Endothelial cell of umbilical vein (primary cell): Measurements from ENCODE around the gene AMBP. TPM values are rescaled to one million over a fixed set of nuclear protein-coding genes. Genes with fewer than 3 reads are reported as not detected.

Experiments used
- BruUV-seq: library from RNA; stranded (reverse); fragments of 400-500 nt; replicated peaks from 2 replicates; lab custom pipeline; 2021; lab: Mats Ljungman, UMichigan
- CTCF ChIA-PET: fragments of 300-600, 350-600 bp; sonication (Branson Sonifier 250); formaldehyde crosslinking; loops from one replicate; lab custom pipeline; 2021; ENCODE audit warnings: antibody characterized with exemption, inconsistent platforms; lab: Charles Lee
- POLR2A ChIA-PET: fragments of 300-600, 350-600 bp; sonication (Branson Sonifier 250); formaldehyde crosslinking; loops from one replicate; lab custom pipeline; 2021; ENCODE audit warnings: antibody characterized with exemption, inconsistent platforms; lab: Charles Lee
- DNase-seq: peaks from one replicate; pipeline ENCODE4 v3.0.0-alpha.2; 2011; ENCODE audit warnings: low read depth, low spot score
- FAIRE-seq: peaks from 2 replicates; lab custom pipeline; 2011; peaks lifted over from hg19 to GRCh38; lab: Jason Lieb, UNC
- H2AFZ ChIP-seq: 2 replicates; pipeline ENCODE4 v1.6.0; 2012; ENCODE audit warnings: low read depth, low read length, control low read depth, inconsistent platforms
- H3K27ac ChIP-seq: 2 replicates; pipeline ENCODE4 v1.5.1; 2011; ENCODE audit warnings: low read depth, mild to moderate bottlenecking, control low read depth, low read length, moderate library complexity; ENCODE audit not compliant: insufficient read depth
- H3K27me3 ChIP-seq, 2 experiments: 2 replicates each; pipeline versions ENCODE4 v1.6.0 to v1.6.1; 2011; ENCODE audit warnings: low read length in 2 of 2, mixed read lengths in 1 of 2; ENCODE audit not compliant: control insufficient read depth in 2 of 2, insufficient read depth in 2 of 2
- H3K36me3 ChIP-seq, 2 experiments: 2 replicates in 1 of 2; 3 replicates in 1 of 2; pipeline ENCODE4 v1.5.1; 2011; ENCODE audit warnings: low read length in 2 of 2, mild to moderate bottlenecking in 1 of 2, moderate library complexity in 1 of 2; ENCODE audit not compliant: control insufficient read depth in 2 of 2, insufficient read depth in 2 of 2; ENCODE audit errors: extremely low read depth in 1 of 2
- H3K4me1 ChIP-seq: 3 replicates; pipeline ENCODE4 v1.5.1; 2011; ENCODE audit warnings: mild to moderate bottlenecking, low read length; ENCODE audit not compliant: control insufficient read depth, insufficient read depth; ENCODE audit errors: extremely low read depth
- H3K4me2 ChIP-seq: 2 replicates; pipeline ENCODE4 v1.6.1; 2011; ENCODE audit warnings: low read length, control low read depth, mixed read lengths; ENCODE audit not compliant: insufficient read depth
- H3K4me3 ChIP-seq, 3 experiments: fragments of 200-600 bp in 1 of 3; sonication (generic), shearing (Covaris generic) in 1 of 3; replicated peaks in 1 of 3; 2 replicates each; pipeline ENCODE4 v1.5.1; 2011 to 2016; ENCODE audit warnings: control low read depth in 3 of 3, low read length in 3 of 3, mild to moderate bottlenecking in 2 of 3, inconsistent platforms in 1 of 3, low read depth in 1 of 3, moderate library complexity in 1 of 3; ENCODE audit not compliant: insufficient read depth in 1 of 3
- H3K79me2 ChIP-seq: 2 replicates; pipeline ENCODE4 v1.6.0; 2012; ENCODE audit warnings: low read length, inconsistent platforms; ENCODE audit not compliant: control insufficient read depth, insufficient read depth
- H3K9ac ChIP-seq: replicated peaks from 2 replicates; pipeline ENCODE3; 2011; ENCODE audit warnings: low read length, control low read depth; ENCODE audit not compliant: insufficient read depth; ENCODE audit errors: extremely low read depth
- H3K9me1 ChIP-seq: replicated peaks from 3 replicates; pipeline ENCODE4 v1.6.0; 2011; ENCODE audit warnings: mild to moderate bottlenecking, low read length; ENCODE audit not compliant: control insufficient read depth, insufficient read depth; ENCODE audit errors: extremely low read depth
- H3K9me3 ChIP-seq: replicated peaks from 2 replicates; pipeline ENCODE4 v1.5.1; 2012; ENCODE audit warnings: low read length, inconsistent platforms; ENCODE audit not compliant: control insufficient read depth, insufficient read depth
- H4K20me1 ChIP-seq: replicated peaks from 2 replicates; pipeline ENCODE3; 2011; ENCODE audit warnings: mild to moderate bottlenecking, low read length; ENCODE audit not compliant: control insufficient read depth, insufficient read depth; ENCODE audit errors: extremely low read depth
- CTCF ChIP-seq, 2 donors: IDR thresholded peaks; 1 replicate in 1 of 2; 2 replicates in 1 of 2; pipeline ENCODE4 v1.5.1; 2011; ENCODE audit warnings: low read length in 2 of 2, mild to moderate bottlenecking in 2 of 2, moderate library complexity in 2 of 2, control low read depth in 1 of 2, inconsistent platforms in 1 of 2, low read depth in 1 of 2; ENCODE audit not compliant: insufficient read depth in 1 of 2; ENCODE audit errors: extremely low read depth in 1 of 2
- EZH2 ChIP-seq: IDR thresholded peaks from 2 replicates; pipeline ENCODE4 v1.6.1; 2012; ENCODE audit warnings: borderline replicate concordance, low read depth, mild to moderate bottlenecking, moderate library complexity, low read length, inconsistent platforms; ENCODE audit not compliant: severe bottlenecking
- FOS ChIP-seq: IDR thresholded peaks from 2 replicates; pipeline ENCODE4 v1.6.1; 2011; ENCODE audit warnings: mild to moderate bottlenecking, low read length, moderate library complexity, borderline replicate concordance; ENCODE audit not compliant: insufficient read depth
- GATA2 ChIP-seq: IDR thresholded peaks from 2 replicates; pipeline ENCODE4 v1.7.0; 2011; ENCODE audit warnings: low read depth, mild to moderate bottlenecking, moderate library complexity, mixed read lengths, low read length; ENCODE audit not compliant: insufficient read length, insufficient read depth
- JUN ChIP-seq: IDR thresholded peaks from 2 replicates; pipeline ENCODE4 v1.6.1; 2011; ENCODE audit warnings: borderline replicate concordance, low read depth; ENCODE audit not compliant: insufficient read length, insufficient read depth
- MAX ChIP-seq: IDR thresholded peaks from 2 replicates; pipeline ENCODE4 v1.6.1; 2011; ENCODE audit not compliant: insufficient read depth, insufficient read length
- MYC ChIP-seq: IDR thresholded peaks from one replicate; pipeline ENCODE4 v1.6.1; 2011; ENCODE audit warnings: mild to moderate bottlenecking, low read depth, low read length
- POLR2A ChIP-seq: IDR thresholded peaks from 2 replicates; pipeline ENCODE4 v1.6.1; 2012; ENCODE audit warnings: low read depth, mild to moderate bottlenecking, control low read depth, low read length
- POLR2AphosphoS5 ChIP-seq: IDR thresholded peaks from 2 replicates; pipeline ENCODE4 v1.6.1; 2012; ENCODE audit warnings: low read depth, mild to moderate bottlenecking, control low read depth, low read length, moderate library complexity; ENCODE audit not compliant: insufficient read depth
- dilution Hi-C: fragments of 300-500 bp; cut with MboI; formaldehyde crosslinking; loops from one replicate; pipeline ENCODE4 v1.15.0; 2019; ENCODE audit warnings: low sequenced_read_pairs; ENCODE audit not compliant: extremely low pct_ligation_motif_present
- intact Hi-C: fragments of 100-400 bp; cut with micrococcal nuclease; formaldehyde crosslinking; loops from one replicate; pipeline ENCODE4 v1.10.0; 2022
- polyA plus RNA-seq, 4 experiments: library from polyadenylated mRNA; depleted of rRNA in 3 of 4; stranded (reverse) in 3 of 4; unstranded in 1 of 4; fragments of >200 nt; gene quantifications; 2 replicates each; pipeline versions ENCODE4 v1.2.1 to v1.2.3, GENCODE V29; 2011 to 2012; ENCODE audit warnings: missing spikeins in 1 of 4
- total RNA-seq: library from RNA; stranded (reverse); gene quantifications from 2 replicates; pipeline ENCODE4 v1.2.3, GENCODE V29; 2021

Gene AMBP
- total and polyA plus RNA-seq, 2 donors (not counting 3 experiments of a cell fraction or from before 2014, with no cell fraction given) = not detected

- no TSS peak for BruUV-seq
- Histone ChIP-seq H3K9me3 (no peaks in the 10 kb centered on the region), H2AFZ (no peak overlapping the region), H3K36me3 (peaks cover 28 to 59% of the 10 kb centered on the region in 2 experiments), H3K27me3 (no peaks in the 10 kb centered on the region), H3K79me2 (no peaks in the 10 kb centered on the region), H3K4me2 (no peak overlapping the region), H3K9me1 (no peaks in the 10 kb centered on the region), H3K27ac (no peak overlapping the region), H4K20me1 (no peaks in the 10 kb centered on the region), H3K9ac (no peak overlapping the region), H3K4me3 (no peak overlapping the region), H3K4me1 (no peaks in the 10 kb centered on the region)
- dilution Hi-C loops (no loop called here), intact Hi-C loops (no loop called here)
- POLR2A ChIA-PET = no interaction called here
- no peak for TF ChIP-seq JUN
- no peak for TF ChIP-seq FOS
- TF ChIP-seq MAX = no peak
- no peak for TF ChIP-seq POLR2AphosphoS5
- TF ChIP-seq POLR2A = no peak
- no peak for TF ChIP-seq MYC
- TF ChIP-seq EZH2 = no peak
- TF ChIP-seq GATA2 = no peak
- no peak for TF ChIP-seq CTCF (IDR thresholded peaks at IDR 0.05; ENCODE audit: extremely low read depth in 1 of 2, insufficient read depth in 1 of 2, low read depth in 1 of 2, low read length in 2 of 2)
- CTCF ChIA-PET = interaction anchor here (1.2 kb wide), 1 partner anchor 298 kb away, joined by 5 read pairs; no protein-coding TSS in a partner anchor
- DNase-seq (no peak), FAIRE-seq (no peak)
Observed at GRCh38 chr9:114035845-114036801, 42.0 kb downstream of the AMBP start.
